Effector memory CD8-positive, alpha-beta T cell (primary cell): ENCODE measurements around the gene PEBP1.

Source experiments
- ATAC-seq: fragments of 150-1000 bp; cut with Tn5 transposase; replicated peaks from 2 replicates; pipeline ENCODE4 v1.10.0; 2021; ENCODE audit warnings: mild to moderate bottlenecking, moderate library complexity
- DNase-seq, 3 experiments: peaks; one replicate each; pipeline ENCODE4 v3.0.0; 2021
- H3K27ac Mint-ChIP-seq, 2 donors: one replicate each; pipeline ENCODE4 v1.8.0; 2022; ENCODE audit warnings: mild to moderate bottlenecking in 2 of 2, mixed read lengths in 2 of 2, moderate library complexity in 2 of 2
- H3K27me3 Mint-ChIP-seq, 2 donors: one replicate each; pipeline ENCODE4 v1.8.0; 2022; ENCODE audit warnings: mixed read lengths in 2 of 2
- H3K36me3 Mint-ChIP-seq: one replicate; pipeline ENCODE4 v1.8.0; 2022; ENCODE audit warnings: mild to moderate bottlenecking, moderate library complexity, mixed read lengths; ENCODE audit not compliant: insufficient read depth
- H3K4me1 Mint-ChIP-seq, 2 donors: one replicate each; pipeline ENCODE4 v1.8.0; 2022; ENCODE audit warnings: low read depth in 2 of 2, mixed read lengths in 2 of 2
- H3K4me3 Mint-ChIP-seq, 2 donors: one replicate each; pipeline ENCODE4 v1.8.0; 2022; ENCODE audit warnings: mild to moderate bottlenecking in 2 of 2, mixed read lengths in 2 of 2, moderate library complexity in 2 of 2
- H3K9me3 Mint-ChIP-seq, 2 donors: one replicate each; pipeline ENCODE4 v1.8.0; 2022; ENCODE audit warnings: mixed read lengths in 2 of 2

PEBP1 gene

GRCh38 chr12:118145798-118146156, 9.9 kb downstream of the PEBP1 start:
- DNase-seq (no peak), ATAC-seq (no peak)
- Mint-ChIP-seq H3K4me1 (peaks cover 0 to 5% of the 10 kb centered on the region in 2 donors), H3K27ac (peak overlapping the region; percentile 38 to 41), H3K9me3 (no peaks in the 10 kb centered on the region), H3K36me3 (peaks cover 77% of the 10 kb centered on the region), H3K27me3 (no peaks in the 10 kb centered on the region), H3K4me3 (no peak overlapping the region)

- no peaks in the 10 kb centered on the region for H3K27me3 Mint-ChIP-seq
- H3K4me1 Mint-ChIP-seq = peaks cover 0 to under 1% of the 10 kb centered on the region in 2 donors
- no peaks in the 10 kb centered on the region for H3K9me3 Mint-ChIP-seq
- no peak overlapping the region for H3K4me3 Mint-ChIP-seq
- DNase-seq (no peak), ATAC-seq (no peak)
- H3K27ac Mint-ChIP-seq = peak overlapping the region; percentile 4 to 74
- peaks cover 76% of the 10 kb centered on the region for H3K36me3 Mint-ChIP-seq
Measured at GRCh38 chr12:118148287-118148686, 12.4 kb downstream of the PEBP1 start.

GRCh38 chr12:118150625-118151024, 14.7 kb downstream of the PEBP1 start:
- Mint-ChIP-seq H3K4me1 (no peaks in the 10 kb centered on the region), H3K27ac (peak overlapping the region in 1 of 2 donors; percentile 57), H3K9me3 (no peaks in the 10 kb centered on the region), H3K4me3 (no peak overlapping the region), H3K36me3 (peaks cover 52% of the 10 kb centered on the region), H3K27me3 (no peaks in the 10 kb centered on the region)
- DNase-seq (no peak), ATAC-seq (no peak)

- Mint-ChIP-seq H3K9me3 (no peaks in the 10 kb centered on the region), H3K4me3 (no peak overlapping the region), H3K4me1 (no peaks in the 10 kb centered on the region), H3K36me3 (peaks cover 42% of the 10 kb centered on the region), H3K27ac (peak overlapping the region; percentile 57 to 61), H3K27me3 (no peaks in the 10 kb centered on the region)
- no peak for DNase-seq
- ATAC-seq = no peak
Measured at GRCh38 chr12:118151755-118152154, 15.8 kb downstream of the PEBP1 start.

- H3K27ac Mint-ChIP-seq = no peak overlapping the region
- DNase-seq (no peak), ATAC-seq (no peak)
- no peaks in the 10 kb centered on the region for H3K4me1 Mint-ChIP-seq
- no peak overlapping the region for H3K4me3 Mint-ChIP-seq
- peaks cover 25% of the 10 kb centered on the region for H3K36me3 Mint-ChIP-seq
- H3K27me3 Mint-ChIP-seq = no peaks in the 10 kb centered on the region
- H3K9me3 Mint-ChIP-seq = no peaks in the 10 kb centered on the region
Measured at GRCh38 chr12:118160536-118160935, 24.6 kb downstream of the PEBP1 start.

- H3K4me3 Mint-ChIP-seq = no peak overlapping the region
- H3K27me3 Mint-ChIP-seq = no peaks in the 10 kb centered on the region
- no peak for ATAC-seq
- H3K9me3 Mint-ChIP-seq = no peaks in the 10 kb centered on the region
- H3K27ac Mint-ChIP-seq = peak overlapping the region; percentile 22 to 38
- H3K36me3 Mint-ChIP-seq = peaks cover 50% of the 10 kb centered on the region
- peaks cover 0 to 4% of the 10 kb centered on the region in 2 donors for H3K4me1 Mint-ChIP-seq
- DNase-seq = no peak
Measured at GRCh38 chr12:118164798-118165486, 29.0 kb downstream of the PEBP1 start.

GRCh38 chr12:118166946-118167345, 31.0 kb downstream of the PEBP1 start:
- Mint-ChIP-seq H3K27me3 (no peaks in the 10 kb centered on the region), H3K27ac (peak overlapping the region in 1 of 2 donors; percentile 49), H3K36me3 (peaks cover 60% of the 10 kb centered on the region), H3K4me3 (no peak overlapping the region), H3K4me1 (peaks cover 0 to 7% of the 10 kb centered on the region in 2 donors), H3K9me3 (no peaks in the 10 kb centered on the region)
- DNase-seq (no peak), ATAC-seq (no peak)

GRCh38 chr12:118175823-118176447, 40.0 kb downstream of the PEBP1 start:
- ATAC-seq (no peak), DNase-seq (no peak)
- Mint-ChIP-seq H3K4me3 (no peak overlapping the region), H3K9me3 (no peaks in the 10 kb centered on the region), H3K4me1 (peaks cover 0 to 2% of the 10 kb centered on the region in 2 donors), H3K36me3 (peaks cover 85% of the 10 kb centered on the region), H3K27ac (no peak overlapping the region), H3K27me3 (no peaks in the 10 kb centered on the region)

- ATAC-seq = no peak
- Mint-ChIP-seq H3K9me3 (no peaks in the 10 kb centered on the region), H3K27ac (peak overlapping the region; percentile 53 to 76), H3K27me3 (no peaks in the 10 kb centered on the region), H3K4me1 (peaks cover 9 to 25% of the 10 kb centered on the region in 2 donors), H3K4me3 (no peak overlapping the region), H3K36me3 (peaks cover 45% of the 10 kb centered on the region)
- DNase-seq = no peak
Measured at GRCh38 chr12:118183155-118183554, 47.2 kb downstream of the PEBP1 start.

GRCh38 chr12:118183711-118184110, 47.8 kb downstream of the PEBP1 start:
- Mint-ChIP-seq H3K4me1 (peaks cover 9 to 25% of the 10 kb centered on the region in 2 donors), H3K27ac (peak overlapping the region in 1 of 2 donors; percentile 76), H3K36me3 (peaks cover 41% of the 10 kb centered on the region), H3K4me3 (no peak overlapping the region), H3K27me3 (no peaks in the 10 kb centered on the region), H3K9me3 (no peaks in the 10 kb centered on the region)
- no peak for ATAC-seq
- DNase-seq = no peak

- Mint-ChIP-seq H3K36me3 (peaks cover 36% of the 10 kb centered on the region), H3K27me3 (no peaks in the 10 kb centered on the region), H3K27ac (peak overlapping the region; percentile 17 to 75), H3K9me3 (no peaks in the 10 kb centered on the region), H3K4me1 (peaks cover 9 to 33% of the 10 kb centered on the region in 2 donors), H3K4me3 (no peak overlapping the region)
- DNase-seq (no peak), ATAC-seq (no peak)
Measured at GRCh38 chr12:118185602-118186397, 49.9 kb downstream of the PEBP1 start.

- H3K4me3 Mint-ChIP-seq = no peak overlapping the region
- peaks cover 27% of the 10 kb centered on the region for H3K36me3 Mint-ChIP-seq
- ATAC-seq (no peak), DNase-seq (no peak)
- peaks cover 6 to 29% of the 10 kb centered on the region in 2 donors for H3K4me1 Mint-ChIP-seq
- no peaks in the 10 kb centered on the region for H3K9me3 Mint-ChIP-seq
- no peaks in the 10 kb centered on the region for H3K27me3 Mint-ChIP-seq
- peak overlapping the region; percentile 39 to 69 for H3K27ac Mint-ChIP-seq
Measured at GRCh38 chr12:118187751-118188435, 52.0 kb downstream of the PEBP1 start.

- Mint-ChIP-seq H3K4me1 (peaks cover 6 to 28% of the 10 kb centered on the region in 2 donors), H3K36me3 (peaks cover 30% of the 10 kb centered on the region), H3K27me3 (no peaks in the 10 kb centered on the region), H3K9me3 (no peaks in the 10 kb centered on the region), H3K27ac (no peak overlapping the region), H3K4me3 (no peak overlapping the region)
- ATAC-seq (no peak), DNase-seq (no peak)
Measured at GRCh38 chr12:118188690-118189371, 52.9 kb downstream of the PEBP1 start.
